HCT116 (cell line): ENCODE measurements around the gene TTLL11.

Experiments
- MAX ChIP-seq: IDR thresholded peaks from 2 replicates; pipeline ENCODE4 v1.6.1; 2012
- POLR2A ChIP-seq: IDR thresholded peaks from 2 replicates; pipeline ENCODE4 v1.7.0; 2011; ENCODE audit warnings: borderline replicate concordance; ENCODE audit not compliant: insufficient read depth, insufficient read length; ENCODE audit errors: extremely low read depth
- POLR2AphosphoS5 ChIP-seq: IDR thresholded peaks from 2 replicates; pipeline ENCODE4 v1.6.1; 2011; ENCODE audit warnings: mild to moderate bottlenecking, low read depth, low read length, moderate library complexity
- ZBTB33 ChIP-seq: IDR thresholded peaks from 2 replicates; pipeline ENCODE4 v1.6.1; 2011; ENCODE audit warnings: mild to moderate bottlenecking, low read length, moderate library complexity; ENCODE audit not compliant: insufficient replicate concordance; ENCODE audit errors: extremely low read depth
- ZNF274 ChIP-seq: fragments of 200-500 bp; sonication (Bioruptor generic); IDR thresholded peaks from 2 replicates; pipeline ENCODE4 v1.6.1; 2014; ENCODE audit warnings: mild to moderate bottlenecking, low read depth, low read length, inconsistent platforms
- TF ChIP-seq, protein P1 (sequence below): IDR thresholded peaks from 2 replicates; pipeline ENCODE4 v1.6.1; 2012; ENCODE audit warnings: low read depth
- TF ChIP-seq, protein P2 (sequence below), 3 experiments: fragments of 200-600 bp in 1 of 3; sonication (generic) in 1 of 3; IDR thresholded peaks in 2 of 3; conservative IDR thresholded peaks in 1 of 3; 2 replicates each; pipeline ENCODE4 v1.5.1; 2012 to 2017; ENCODE audit warnings: low read depth in 2 of 3, low read length in 2 of 3, antibody characterized with exemption in 1 of 3, borderline replicate concordance in 1 of 3, control low read depth in 1 of 3, mild to moderate bottlenecking in 1 of 3, mixed read lengths in 1 of 3, mixed run types in 1 of 3, moderate library complexity in 1 of 3; ENCODE audit not compliant: insufficient read depth in 1 of 3

GRCh38 chr9:122086873-122087272 is 6.2 kb downstream of the TTLL11 start:
- TF ChIP-seq, protein P1, sequence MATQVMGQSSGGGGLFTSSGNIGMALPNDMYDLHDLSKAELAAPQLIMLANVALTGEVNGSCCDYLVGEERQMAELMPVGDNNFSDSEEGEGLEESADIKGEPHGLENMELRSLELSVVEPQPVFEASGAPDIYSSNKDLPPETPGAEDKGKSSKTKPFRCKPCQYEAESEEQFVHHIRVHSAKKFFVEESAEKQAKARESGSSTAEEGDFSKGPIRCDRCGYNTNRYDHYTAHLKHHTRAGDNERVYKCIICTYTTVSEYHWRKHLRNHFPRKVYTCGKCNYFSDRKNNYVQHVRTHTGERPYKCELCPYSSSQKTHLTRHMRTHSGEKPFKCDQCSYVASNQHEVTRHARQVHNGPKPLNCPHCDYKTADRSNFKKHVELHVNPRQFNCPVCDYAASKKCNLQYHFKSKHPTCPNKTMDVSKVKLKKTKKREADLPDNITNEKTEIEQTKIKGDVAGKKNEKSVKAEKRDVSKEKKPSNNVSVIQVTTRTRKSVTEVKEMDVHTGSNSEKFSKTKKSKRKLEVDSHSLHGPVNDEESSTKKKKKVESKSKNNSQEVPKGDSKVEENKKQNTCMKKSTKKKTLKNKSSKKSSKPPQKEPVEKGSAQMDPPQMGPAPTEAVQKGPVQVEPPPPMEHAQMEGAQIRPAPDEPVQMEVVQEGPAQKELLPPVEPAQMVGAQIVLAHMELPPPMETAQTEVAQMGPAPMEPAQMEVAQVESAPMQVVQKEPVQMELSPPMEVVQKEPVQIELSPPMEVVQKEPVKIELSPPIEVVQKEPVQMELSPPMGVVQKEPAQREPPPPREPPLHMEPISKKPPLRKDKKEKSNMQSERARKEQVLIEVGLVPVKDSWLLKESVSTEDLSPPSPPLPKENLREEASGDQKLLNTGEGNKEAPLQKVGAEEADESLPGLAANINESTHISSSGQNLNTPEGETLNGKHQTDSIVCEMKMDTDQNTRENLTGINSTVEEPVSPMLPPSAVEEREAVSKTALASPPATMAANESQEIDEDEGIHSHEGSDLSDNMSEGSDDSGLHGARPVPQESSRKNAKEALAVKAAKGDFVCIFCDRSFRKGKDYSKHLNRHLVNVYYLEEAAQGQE = no peak
- TF ChIP-seq POLR2A (no peak), POLR2AphosphoS5 (no peak), ZNF274 (no peak), ZBTB33 (no peak), MAX (no peak)
- TF ChIP-seq, protein P2, sequence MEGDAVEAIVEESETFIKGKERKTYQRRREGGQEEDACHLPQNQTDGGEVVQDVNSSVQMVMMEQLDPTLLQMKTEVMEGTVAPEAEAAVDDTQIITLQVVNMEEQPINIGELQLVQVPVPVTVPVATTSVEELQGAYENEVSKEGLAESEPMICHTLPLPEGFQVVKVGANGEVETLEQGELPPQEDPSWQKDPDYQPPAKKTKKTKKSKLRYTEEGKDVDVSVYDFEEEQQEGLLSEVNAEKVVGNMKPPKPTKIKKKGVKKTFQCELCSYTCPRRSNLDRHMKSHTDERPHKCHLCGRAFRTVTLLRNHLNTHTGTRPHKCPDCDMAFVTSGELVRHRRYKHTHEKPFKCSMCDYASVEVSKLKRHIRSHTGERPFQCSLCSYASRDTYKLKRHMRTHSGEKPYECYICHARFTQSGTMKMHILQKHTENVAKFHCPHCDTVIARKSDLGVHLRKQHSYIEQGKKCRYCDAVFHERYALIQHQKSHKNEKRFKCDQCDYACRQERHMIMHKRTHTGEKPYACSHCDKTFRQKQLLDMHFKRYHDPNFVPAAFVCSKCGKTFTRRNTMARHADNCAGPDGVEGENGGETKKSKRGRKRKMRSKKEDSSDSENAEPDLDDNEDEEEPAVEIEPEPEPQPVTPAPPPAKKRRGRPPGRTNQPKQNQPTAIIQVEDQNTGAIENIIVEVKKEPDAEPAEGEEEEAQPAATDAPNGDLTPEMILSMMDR (IDR thresholded peaks at IDR 0.05 in 2 of 3, conservative IDR thresholded peaks at IDR 0.05 in 1 of 3; ENCODE audit: borderline replicate concordance in 1 of 3, insufficient read depth in 1 of 3, low read depth in 2 of 3, low read length in 2 of 3) = no peak
